Right lobe of liver (tissue), 4 donors: ENCODE data around the gene TTC7B.

ENCODE experiments used
- CTCF ChIP-seq, 4 donors: fragments of 200-600 bp in 3 of 4; fragments of 450-650 bp in 1 of 4; IDR thresholded peaks; one replicate each; pipeline versions ENCODE4 v1.5.1 to v1.8.0; 2016 to 2022; ENCODE audit warnings: antibody characterized with exemption in 4 of 4, mild to moderate bottlenecking in 2 of 4
- POLR2A ChIP-seq: fragments of 450-650 bp; IDR thresholded peaks from one replicate; pipeline ENCODE4 v1.6.1; 2017; ENCODE audit warnings: antibody characterized with exemption, mild to moderate bottlenecking
- donor health status: DM: no; HTN: no; CAD: no.
- donor health status: DM: no; HTN: no; CAD: no.
- donor health status: DM: no; HTN: yes; CAD: no.

GRCh38 chr14:90777358-90777757 is 38.9 kb downstream of the TTC7B start:
- no peak for TF ChIP-seq CTCF (IDR thresholded peaks at IDR 0.05)
- no peak for TF ChIP-seq POLR2A
